Stimulated activated CD8-positive, alpha-beta memory T cell treated with anti-CD3 and anti-CD28 coated beads, Interleukin-7, amount 100 ng/mL, for 48 hours (primary cell): ENCODE results near the gene TMEM106B.

Experiments used
- DNase-seq, 2 donors: peaks; one replicate each; pipeline ENCODE4 v3.0.0-alpha.2; 2020; ENCODE audit warnings: low read depth in 1 of 2; ENCODE audit errors: extremely low read depth in 1 of 2

The TMEM106B gene

GRCh38 chr7:12226756-12227155 is 15.7 kb downstream of the TMEM106B start:
- DNase-seq: no peak

GRCh38 chr7:12228024-12228423 is 16.9 kb downstream of the TMEM106B start:
- no peak for DNase-seq

DNA sequence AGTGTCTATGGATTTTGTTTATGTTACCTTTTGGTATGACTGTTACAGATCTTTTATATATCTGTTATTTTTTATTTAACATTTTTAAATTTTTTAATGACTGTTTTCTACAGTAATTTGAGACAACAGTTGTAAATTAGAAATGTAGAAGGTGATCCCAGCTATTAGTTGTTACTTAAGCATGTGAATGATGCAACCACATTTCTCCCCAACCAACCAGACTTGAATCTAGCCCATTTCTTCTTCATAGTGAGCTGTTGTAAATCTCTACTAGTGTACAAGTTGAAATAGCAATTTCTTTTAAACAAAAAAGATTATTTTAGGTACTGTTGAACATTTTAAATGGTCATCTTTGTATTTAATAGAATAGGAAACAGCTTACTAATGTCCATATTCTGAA is 18.0 kb downstream of the TMEM106B start:
- no peak for DNase-seq

DNA sequence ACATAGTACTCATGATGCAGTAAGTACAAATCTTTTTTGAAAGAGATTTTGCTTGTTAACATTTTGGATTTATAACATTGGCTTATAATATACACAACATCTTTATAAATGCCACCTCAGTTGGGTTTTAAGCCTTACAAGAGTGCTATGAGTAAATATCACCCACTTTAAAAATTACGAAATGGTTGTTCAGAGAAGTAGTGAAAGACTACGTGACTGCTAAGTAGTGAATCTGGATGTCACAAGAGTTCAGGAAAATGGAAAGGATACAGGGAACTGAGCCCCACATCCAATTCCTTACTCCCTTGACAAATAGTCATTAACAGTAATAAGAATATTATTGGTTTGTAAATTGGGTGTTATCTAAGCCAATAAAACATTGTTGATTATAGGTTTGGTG is 20.0 kb downstream of the TMEM106B start:
- DNase-seq: no peak

- no peak for DNase-seq
Measured at GRCh38 chr7:12233175-12233574, 22.1 kb downstream of the TMEM106B start.

GRCh38 chr7:12234334-12234865 is 23.3 kb downstream of the TMEM106B start:
- DNase-seq: no peak

- no peak for DNase-seq
Measured at GRCh38 chr7:12235970-12236369, 24.9 kb downstream of the TMEM106B start.

- DNase-seq: no peak
Measured at GRCh38 chr7:12237007-12237406, 25.9 kb downstream of the TMEM106B start.

- no peak for DNase-seq
Measured at GRCh38 chr7:12239806-12240205, 28.7 kb downstream of the TMEM106B start.

GRCh38 chr7:12244129-12244528 is 33.0 kb downstream of the TMEM106B start:
- no peak for DNase-seq

DNA sequence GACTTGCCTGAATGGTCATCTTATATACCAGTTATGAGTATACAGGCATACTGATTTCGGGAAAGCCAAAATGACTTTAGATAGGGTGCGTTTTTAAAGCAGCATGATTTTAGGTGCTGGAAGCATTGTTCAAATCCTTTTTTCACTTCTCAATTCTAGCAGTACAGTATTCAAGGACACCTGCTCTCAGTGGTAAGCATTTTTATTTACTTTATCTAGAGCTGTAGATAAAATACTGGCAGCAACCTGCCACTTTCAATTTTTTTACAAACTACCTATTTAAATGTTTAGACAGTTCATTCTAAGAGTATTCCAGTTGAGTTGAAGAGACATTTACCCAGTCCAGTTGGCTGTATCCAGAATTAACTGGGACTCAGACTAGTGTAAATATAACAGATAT is 33.6 kb downstream of the TMEM106B start:
- no peak for DNase-seq

DNA sequence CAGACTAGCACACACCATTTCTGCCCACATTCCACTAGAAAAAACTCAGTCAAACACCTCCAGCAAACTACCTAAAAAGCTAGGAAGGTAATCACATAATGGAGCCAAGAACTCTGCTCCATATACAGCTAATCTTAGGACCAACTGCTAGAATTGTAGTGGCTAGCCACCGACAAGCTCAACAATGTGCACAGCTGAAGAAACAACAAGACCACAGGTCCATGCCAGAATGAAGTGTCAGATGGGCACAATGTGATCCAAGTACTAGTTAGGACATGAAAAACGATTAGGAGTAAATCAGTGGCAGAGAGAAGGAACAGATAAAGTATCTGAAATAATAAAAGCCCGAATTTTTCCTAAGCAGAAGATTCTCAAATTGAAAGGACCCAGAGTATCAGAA is 38.6 kb downstream of the TMEM106B start:
- no peak for DNase-seq

DNA sequence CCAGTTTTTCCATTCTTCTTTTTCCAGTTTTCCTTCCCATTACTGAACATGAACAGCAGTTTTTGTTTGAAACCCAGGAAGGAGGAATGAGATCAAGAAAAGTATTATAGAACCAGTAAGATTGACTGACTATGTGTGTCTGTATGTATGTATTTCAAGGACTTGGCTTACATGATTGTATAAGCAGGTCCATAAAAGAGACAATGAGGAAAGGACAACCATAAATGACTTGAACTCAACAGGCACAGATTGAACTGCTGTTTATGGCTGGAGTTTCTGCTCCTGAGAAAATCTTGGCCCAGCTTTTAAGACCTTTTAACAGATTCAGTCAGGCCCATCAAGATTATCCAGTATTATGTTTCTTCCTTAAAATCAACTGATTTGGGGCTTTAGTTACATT is 39.1 kb downstream of the TMEM106B start:
- no peak for DNase-seq

DNA sequence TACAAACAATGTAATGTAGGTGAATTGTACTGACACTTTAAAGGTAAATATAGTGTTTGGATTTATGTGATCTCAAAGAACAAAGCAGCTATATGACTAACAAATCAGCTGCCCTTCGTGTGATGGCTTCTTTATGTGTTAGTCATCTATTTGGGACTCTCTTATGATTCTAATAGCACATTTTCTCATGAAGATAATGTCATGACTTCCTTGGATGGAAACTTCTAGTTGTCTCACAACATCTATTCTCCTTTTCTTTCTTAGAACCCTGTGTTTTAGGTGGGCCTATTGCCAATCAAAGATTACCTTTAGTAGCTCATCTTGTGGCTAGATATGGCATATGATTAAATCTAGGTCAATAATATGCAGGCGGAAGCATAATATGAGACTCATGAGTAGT is 45.0 kb downstream of the TMEM106B start:
- DNase-seq: no peak

GRCh38 chr7:12257582-12257981 is 46.5 kb downstream of the TMEM106B start:
- peak in 1 of 2 donors; percentile 12 for DNase-seq

GRCh38 chr7:12258074-12258473 is 47.0 kb downstream of the TMEM106B start:
- no peak for DNase-seq

DNA sequence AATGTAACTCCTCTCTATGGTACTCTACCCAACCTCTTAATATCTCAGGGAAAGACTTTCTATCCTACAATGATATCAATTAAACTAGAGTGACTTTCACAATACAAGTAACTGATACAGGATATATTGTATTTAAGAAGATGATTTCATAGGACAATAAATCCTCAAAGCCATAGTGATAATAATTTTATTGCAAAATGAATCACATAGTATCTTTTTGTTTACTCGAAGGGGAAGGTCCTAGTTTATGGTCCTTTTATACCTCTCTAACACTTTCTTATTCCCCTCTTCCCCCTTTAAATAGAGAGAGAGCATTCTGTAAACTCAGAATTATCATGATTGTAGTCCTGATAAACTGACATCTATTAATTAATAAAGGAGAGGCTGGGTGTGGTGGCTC is 56.4 kb downstream of the TMEM106B start:
- no peak for DNase-seq

- no peak for DNase-seq
Measured at GRCh38 chr7:12269100-12269895, 58.2 kb downstream of the TMEM106B start.

DNA sequence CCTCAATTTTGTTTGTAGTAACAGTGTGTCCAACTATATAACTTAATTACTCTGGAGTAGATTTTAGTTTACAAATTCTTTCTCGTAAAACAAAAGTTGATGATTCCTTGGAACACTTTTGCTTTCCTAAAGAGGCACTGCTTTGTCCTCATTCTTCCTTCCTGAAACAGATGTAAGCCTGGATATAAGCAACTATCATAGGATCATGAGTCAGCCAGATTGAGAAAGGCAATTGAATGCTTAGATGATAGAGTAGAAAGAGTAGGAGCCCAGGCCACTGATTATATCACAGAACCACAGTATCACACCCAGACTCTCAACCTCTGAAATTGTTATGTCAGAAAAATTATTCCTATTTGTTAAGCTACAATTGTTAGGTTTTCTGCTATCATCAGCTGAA is 69.9 kb downstream of the TMEM106B start:
- no peak for DNase-seq

- DNase-seq: no peak
Measured at GRCh38 chr7:12287901-12288300, 76.8 kb downstream of the TMEM106B start.

DNA sequence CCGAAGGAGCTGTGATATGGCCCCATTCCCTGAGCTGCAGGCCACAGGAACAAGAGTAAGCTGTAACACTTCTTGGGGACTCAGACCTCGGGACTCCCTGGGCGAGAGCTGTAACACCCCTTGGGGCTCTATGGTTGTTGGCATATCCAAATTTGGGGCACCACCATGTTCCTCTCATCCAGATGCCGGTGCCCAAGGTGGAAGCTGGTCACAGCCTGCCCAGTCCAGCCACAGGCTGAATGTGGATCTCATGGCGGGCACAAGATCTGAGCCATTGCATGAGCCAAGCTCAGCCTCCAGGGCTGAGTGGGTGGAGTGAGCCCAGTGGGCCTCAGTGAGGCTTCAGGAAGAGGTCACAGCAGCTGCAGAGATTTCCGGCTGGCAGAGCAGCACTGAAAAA is 78.9 kb downstream of the TMEM106B start:
- no peak for DNase-seq

DNA sequence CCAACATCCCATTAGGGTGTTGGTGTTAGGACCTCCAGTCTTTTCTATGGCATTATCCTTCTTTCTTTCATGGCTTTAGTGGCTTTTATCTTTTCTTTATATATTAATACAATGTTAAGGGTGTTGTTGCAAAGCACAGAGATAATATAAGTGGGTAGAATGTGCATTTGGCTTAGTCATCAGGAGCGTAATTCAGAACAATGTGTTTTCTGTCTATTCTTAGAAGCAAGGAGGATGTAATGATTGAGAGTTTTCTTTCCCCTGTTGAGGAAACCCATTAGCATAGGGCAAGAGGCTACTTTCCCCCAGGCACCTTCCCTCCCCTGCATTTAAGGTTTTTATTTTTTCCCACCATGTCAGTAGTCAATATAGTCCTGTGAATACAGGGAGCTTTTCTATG is 79.7 kb downstream of the TMEM106B start:
- no peak for DNase-seq

DNA sequence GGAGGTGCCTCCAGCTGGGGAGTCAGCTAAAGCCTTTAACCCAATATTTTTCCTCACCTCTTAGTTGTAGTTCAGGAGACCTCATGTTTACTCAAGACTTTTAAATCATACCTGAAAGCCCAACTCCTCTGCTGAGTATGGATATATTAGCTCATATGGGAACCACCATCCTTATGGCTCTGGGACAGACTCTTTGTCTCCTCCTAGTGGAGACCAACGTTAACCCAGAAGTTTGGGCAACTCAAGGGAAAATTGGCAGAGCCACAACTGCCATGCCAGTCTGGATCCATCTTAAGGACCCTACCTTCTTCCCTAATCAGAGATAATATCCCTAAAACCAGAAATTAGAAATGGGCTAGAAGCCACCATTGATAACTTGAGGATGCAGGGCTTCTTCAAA is 80.8 kb downstream of the TMEM106B start:
- DNase-seq: no peak
